Lung microvascular endothelial cell (primary cell): ENCODE results near the gene FAXDC2. TPM values are rescaled to one million over a fixed set of nuclear protein-coding genes. Genes with fewer than 3 reads are reported as not detected.
"Not testable (repeated sequence)": the region's sequence is repeated elsewhere in the genome, so short reads cannot be mapped to it uniquely, and the experiment has no call there.

ENCODE experiments used
- DNase-seq, 2 donors: peaks; one replicate each; pipeline versions ENCODE4 v3.0.0 to v3.0.0-alpha.2; 2010; ENCODE audit warnings: low read depth in 2 of 2
- total RNA-seq: library from RNA; depleted of rRNA; stranded (reverse); fragments of >200 nt; gene quantifications from 2 replicates; pipeline ENCODE4 v1.2.1, GENCODE V29; 2014

The FAXDC2 gene
- total RNA-seq, 1 donor from 2014 or later: 15.3 TPM

- DNase-seq: no peak
Observed at GRCh38 chr5:154861946-154862345, 11.5 kb upstream of the FAXDC2 start.

- DNase-seq: no peak
Observed at GRCh38 chr5:154860765-154861164, 10.4 kb upstream of the FAXDC2 start.

GRCh38 chr5:154860123-154860522 lies 9.7 kb upstream of the FAXDC2 start:
- DNase-seq: peak in 1 of 2 donors; percentile 64

- DNase-seq: peak in 1 of 2 donors; percentile 37
Observed at GRCh38 chr5:154858972-154859871, 8.8 kb upstream of the FAXDC2 start.

GRCh38 chr5:154858297-154858971 lies 8.0 kb upstream of the FAXDC2 start, which contains the start of gene CNOT8:
TSS of gene CNOT8 (plus strand) at chr5:154858627. CDS start at chr5:154863279, 4,652 bp downstream.
- peak; percentile 99 for DNase-seq

GRCh38 chr5:154857530-154858296 lies 7.3 kb upstream of the FAXDC2 start:
- peak; percentile 96 to 98 for DNase-seq

- no peak for DNase-seq
Observed at GRCh38 chr5:154851351-154851750, 948 bp upstream of the FAXDC2 start.

- DNase-seq: peak in 1 of 2 donors; percentile 27
Observed at GRCh38 chr5:154849791-154850201, 607 bp downstream of the FAXDC2 start.

- DNase-seq: no peak
Observed at GRCh38 chr5:154849264-154849785, 1.1 kb downstream of the FAXDC2 start.

- peak; percentile 34 to 61 for DNase-seq
Observed at GRCh38 chr5:154844809-154845208, 5.6 kb downstream of the FAXDC2 start.

- no peak for DNase-seq
Observed at GRCh38 chr5:154842689-154843530, 7.5 kb downstream of the FAXDC2 start.

GRCh38 chr5:154841273-154841661 lies 9.1 kb downstream of the FAXDC2 start:
- DNase-seq: no peak

GRCh38 chr5:154840435-154841272 lies 9.7 kb downstream of the FAXDC2 start:
- DNase-seq: no peak

- no peak for DNase-seq
Observed at GRCh38 chr5:154837009-154837901, 13.1 kb downstream of the FAXDC2 start.

GRCh38 chr5:154836225-154836624 lies 14.2 kb downstream of the FAXDC2 start:
- DNase-seq: peak in 1 of 2 donors; percentile 60

- DNase-seq: not testable (repeated sequence)
Observed at GRCh38 chr5:154835701-154836052, 14.7 kb downstream of the FAXDC2 start.

- no peak for DNase-seq
Observed at GRCh38 chr5:154834053-154834452, 16.4 kb downstream of the FAXDC2 start.

GRCh38 chr5:154832804-154833203 lies 17.6 kb downstream of the FAXDC2 start:
- DNase-seq: not testable (repeated sequence)

- no peak for DNase-seq
Observed at GRCh38 chr5:154831451-154831850, 19.0 kb downstream of the FAXDC2 start.
